H1 (cell line): ENCODE results near the gene RPRD2. TPM values are rescaled to one million over a fixed set of nuclear protein-coding genes. Genes with fewer than 3 reads are reported as not detected.

Experiments
- ASH2L ChIP-seq: fragments of 200-600, 300-600 bp; sonication (generic); IDR thresholded peaks from one replicate; pipeline ENCODE4 v1.7.1; 2017; ENCODE audit warnings: low read length
- GABPA ChIP-seq: IDR thresholded peaks from 2 replicates; pipeline ENCODE4 v1.6.1; 2011; ENCODE audit warnings: mild to moderate bottlenecking, low read length, moderate library complexity, borderline replicate concordance; ENCODE audit not compliant: insufficient read depth
- JUN ChIP-seq: IDR thresholded peaks from 2 replicates; pipeline ENCODE4 v1.6.1; 2011; ENCODE audit warnings: low read depth, mild to moderate bottlenecking, improper control_type of control experiment, low read length
- POLR2A ChIP-seq, 2 experiments: IDR thresholded peaks; 1 replicate in 1 of 2; 2 replicates in 1 of 2; pipeline ENCODE4 v1.6.1; 2011; ENCODE audit warnings: low read depth in 2 of 2, low read length in 2 of 2, mild to moderate bottlenecking in 2 of 2; ENCODE audit errors: control extremely low read depth in 1 of 2
- RAD21 ChIP-seq, 2 experiments: IDR thresholded peaks in 1 of 2; conservative IDR thresholded peaks in 1 of 2; 2 replicates each; pipeline ENCODE4 v1.6.1; 2011; ENCODE audit warnings: low read depth in 2 of 2, low read length in 2 of 2, improper control_type of control experiment in 1 of 2, inconsistent platforms in 1 of 2, mild to moderate bottlenecking in 1 of 2, moderate library complexity in 1 of 2
- SRF ChIP-seq: IDR thresholded peaks from 2 replicates; pipeline ENCODE4 v1.6.1; 2011; ENCODE audit warnings: mild to moderate bottlenecking, low read depth, low read length, moderate library complexity
- TBP ChIP-seq: IDR thresholded peaks from 2 replicates; pipeline ENCODE4 v1.6.1; 2011; ENCODE audit warnings: low read depth, low read length, improper control_type of control experiment
- TCF12 ChIP-seq: IDR thresholded peaks from 2 replicates; pipeline ENCODE4 v1.6.1; 2011; ENCODE audit warnings: low read depth, mild to moderate bottlenecking, low read length
- TEAD4 ChIP-seq: IDR thresholded peaks from 2 replicates; pipeline ENCODE4 v1.6.1; 2012; ENCODE audit warnings: low read depth, low read length, inconsistent platforms, mixed read lengths
- ZNF274 ChIP-seq: IDR thresholded peaks from 2 replicates; pipeline ENCODE4 v1.7.0; 2012; ENCODE audit warnings: low read length, borderline replicate concordance; ENCODE audit errors: extremely low read depth
- polyA plus RNA-seq, 7 experiments: library from polyadenylated mRNA; depleted of rRNA in 3 of 7; stranded (reverse) in 5 of 7; unstranded in 2 of 7; fragments of >200 nt in 5 of 7; fragments of 200-250 nt in 2 of 7; gene quantifications; 1 replicate in 5 of 7; 2 replicates in 1 of 7; 4 replicates in 1 of 7; pipeline versions ENCODE4 v1.2.1 to v1.2.3, GENCODE V29; 2011 to 2013; ENCODE audit warnings: missing spikeins in 2 of 7, mixed read lengths in 2 of 7
- total RNA-seq: library from RNA; stranded (reverse); fragmentation: NEBNext Ultra II Directional; extraction: Animal tissue kit (Norgen Biotek cat#: 25700); gene quantifications from 2 replicates; pipeline ENCODE4 v1.2.1, GENCODE V29; 2021

RPRD2 gene
- total and polyA plus RNA-seq, 2 of the 8 experiments (the other 6 are each of a cell fraction or from before 2014, with no cell fraction given): 14.4 to 32.4 TPM

DNA sequence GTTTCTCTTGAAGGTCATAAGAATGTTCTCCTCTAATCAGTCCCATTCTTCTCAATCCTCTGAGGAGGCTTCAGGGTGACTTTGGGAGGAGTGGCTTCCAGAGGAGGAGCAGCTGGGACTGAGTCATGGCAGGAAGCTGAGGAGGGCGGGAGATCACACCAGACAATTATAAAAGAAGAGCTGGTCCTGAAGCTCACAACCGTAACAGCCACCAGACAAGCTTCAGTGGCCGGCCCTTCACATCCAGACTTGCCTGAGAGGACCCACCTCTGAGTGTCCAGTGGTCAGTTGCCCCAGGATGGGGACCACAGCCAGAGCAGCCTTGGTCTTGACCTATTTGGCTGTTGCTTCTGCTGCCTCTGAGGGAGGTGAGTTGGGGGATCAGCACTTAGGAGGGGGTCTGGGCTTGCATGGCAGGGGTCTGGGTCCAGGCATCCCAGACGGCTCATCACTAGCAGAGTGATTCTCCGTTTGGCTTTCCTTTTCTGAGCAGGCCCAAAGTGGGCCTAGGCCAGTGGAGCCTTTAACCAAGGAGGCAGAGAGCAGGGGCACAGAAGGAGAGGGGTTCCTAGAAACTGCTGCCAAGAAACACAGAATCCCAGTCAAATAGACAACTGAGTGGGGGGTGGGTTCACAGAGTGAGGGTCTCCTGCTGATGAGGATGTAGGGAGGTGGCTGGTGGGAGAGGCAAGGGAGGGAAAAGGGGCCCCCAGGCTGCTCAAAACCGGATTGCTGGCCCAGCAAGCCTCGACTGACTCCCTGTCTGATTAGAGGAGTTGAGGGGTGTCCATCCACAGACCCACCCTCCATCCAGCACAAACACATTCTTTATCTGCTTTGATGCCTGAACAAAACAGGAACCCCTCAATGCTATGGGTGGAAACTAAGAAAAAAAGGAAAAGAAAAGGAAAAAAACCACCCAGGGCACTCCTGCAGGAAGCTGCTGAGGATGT is 144.2 kb downstream of the RPRD2 start, which contains the start of gene ECM1 (continued):
- no peak for TF ChIP-seq JUN
- TF ChIP-seq TCF12: no peak
- TF ChIP-seq TEAD4: no peak
- TF ChIP-seq POLR2A (IDR thresholded peaks at IDR 0.05; ENCODE audit: control extremely low read depth in 1 of 2, low read depth in 2 of 2, low read length in 2 of 2): no peak
- TF ChIP-seq RAD21 (IDR thresholded peaks at IDR 0.05 in 1 of 2, conservative IDR thresholded peaks at IDR 0.05 in 1 of 2; ENCODE audit: low read depth in 2 of 2, low read length in 2 of 2): no peak
- no peak for TF ChIP-seq GABPA
- no peak for TF ChIP-seq ASH2L
- no peak for TF ChIP-seq TBP
- TF ChIP-seq ZNF274: no peak
- no peak for TF ChIP-seq SRF
